ENCODE results near the gene CNKSR1.

The CNKSR1 gene

DNA sequence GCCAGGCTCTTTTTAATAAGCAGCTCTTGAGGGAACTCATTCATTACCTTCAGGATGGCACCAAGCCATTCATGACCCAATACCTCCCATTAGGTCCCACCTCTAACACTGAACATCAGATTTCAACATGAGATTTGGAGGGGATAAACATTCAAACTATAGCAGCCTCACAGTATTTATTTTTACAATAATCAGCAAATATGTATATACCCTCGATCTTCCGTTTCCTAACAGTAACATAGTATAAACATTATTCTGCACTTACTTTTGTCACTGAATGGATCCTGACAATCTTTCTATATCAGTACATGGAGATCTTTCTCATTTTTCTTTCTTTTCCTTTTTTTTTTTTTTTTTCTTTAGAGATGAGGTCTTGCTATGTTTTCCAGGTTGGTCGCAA is 18.5 kb downstream of the CNKSR1 start (continued):
- TF ChIP-seq, protein P1, sequence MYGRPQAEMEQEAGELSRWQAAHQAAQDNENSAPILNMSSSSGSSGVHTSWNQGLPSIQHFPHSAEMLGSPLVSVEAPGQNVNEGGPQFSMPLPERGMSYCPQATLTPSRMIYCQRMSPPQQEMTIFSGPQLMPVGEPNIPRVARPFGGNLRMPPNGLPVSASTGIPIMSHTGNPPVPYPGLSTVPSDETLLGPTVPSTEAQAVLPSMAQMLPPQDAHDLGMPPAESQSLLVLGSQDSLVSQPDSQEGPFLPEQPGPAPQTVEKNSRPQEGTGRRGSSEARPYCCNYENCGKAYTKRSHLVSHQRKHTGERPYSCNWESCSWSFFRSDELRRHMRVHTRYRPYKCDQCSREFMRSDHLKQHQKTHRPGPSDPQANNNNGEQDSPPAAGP (tag by site-specific recombination; IDR thresholded peaks at IDR 0.05): no peak
- TF ChIP-seq ZXDB (tag by site-specific recombination; IDR thresholded peaks at IDR 0.05): no peak

DNA sequence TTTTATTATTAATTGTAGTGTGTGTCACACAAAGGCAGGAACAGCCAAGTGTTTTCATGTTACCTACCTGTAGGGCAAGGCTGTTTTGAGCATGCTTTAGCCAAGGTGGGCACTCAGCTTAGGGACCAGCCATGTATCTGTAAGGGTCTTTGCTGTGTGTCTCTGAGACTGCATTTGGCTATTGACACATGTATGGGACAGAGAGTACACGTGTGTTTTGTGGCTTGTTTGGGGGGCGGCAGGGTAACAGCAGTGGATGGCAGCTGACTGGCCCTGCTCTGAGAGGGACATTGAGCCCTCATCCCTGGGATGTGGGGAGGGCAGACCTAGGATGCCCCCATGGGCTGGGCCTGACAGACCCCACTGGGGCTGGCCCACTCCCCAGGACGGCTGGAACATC is 20.0 kb downstream of the CNKSR1 start:
- H3K4me3 ChIP-seq (ENCODE audit: low read depth, low read length): no peak overlapping the region
- no peak overlapping the region for H3K27ac ChIP-seq (ENCODE audit: extremely low read depth, low read depth, low read length)
- H3K9me3 ChIP-seq (ENCODE audit: control insufficient read depth, insufficient read depth, low read depth, low read length): no peaks in the 10 kb centered on the region
- TF ChIP-seq ZNF274 (IDR thresholded peaks at IDR 0.05; ENCODE audit: low read length) (no peak), ZNF274 (tag by site-specific recombination; IDR thresholded peaks at IDR 0.05; ENCODE audit: borderline replicate concordance) (no peak), ZNF302 (tag by site-specific recombination; IDR thresholded peaks at IDR 0.05; ENCODE audit: low read depth) (no peak), ZNF223 (tag by site-specific recombination; IDR thresholded peaks at IDR 0.05) (no peak), ZNF585B (tag by site-specific recombination; IDR thresholded peaks at IDR 0.05) (no peak), ZNF530 (tag by site-specific recombination; IDR thresholded peaks at IDR 0.05; ENCODE audit: low read depth) (no peak), ZNF610 (tag by site-specific recombination; IDR thresholded peaks at IDR 0.05; ENCODE audit: borderline replicate concordance) (no peak), BCL11B (tag by site-specific recombination; IDR thresholded peaks at IDR 0.05; ENCODE audit: low read depth) (no peak), ZNF473 (tag by site-specific recombination; IDR thresholded peaks at IDR 0.05) (no peak), OVOL3 (tag by site-specific recombination; IDR thresholded peaks at IDR 0.05) (no peak)
- TF ChIP-seq, protein P2, sequence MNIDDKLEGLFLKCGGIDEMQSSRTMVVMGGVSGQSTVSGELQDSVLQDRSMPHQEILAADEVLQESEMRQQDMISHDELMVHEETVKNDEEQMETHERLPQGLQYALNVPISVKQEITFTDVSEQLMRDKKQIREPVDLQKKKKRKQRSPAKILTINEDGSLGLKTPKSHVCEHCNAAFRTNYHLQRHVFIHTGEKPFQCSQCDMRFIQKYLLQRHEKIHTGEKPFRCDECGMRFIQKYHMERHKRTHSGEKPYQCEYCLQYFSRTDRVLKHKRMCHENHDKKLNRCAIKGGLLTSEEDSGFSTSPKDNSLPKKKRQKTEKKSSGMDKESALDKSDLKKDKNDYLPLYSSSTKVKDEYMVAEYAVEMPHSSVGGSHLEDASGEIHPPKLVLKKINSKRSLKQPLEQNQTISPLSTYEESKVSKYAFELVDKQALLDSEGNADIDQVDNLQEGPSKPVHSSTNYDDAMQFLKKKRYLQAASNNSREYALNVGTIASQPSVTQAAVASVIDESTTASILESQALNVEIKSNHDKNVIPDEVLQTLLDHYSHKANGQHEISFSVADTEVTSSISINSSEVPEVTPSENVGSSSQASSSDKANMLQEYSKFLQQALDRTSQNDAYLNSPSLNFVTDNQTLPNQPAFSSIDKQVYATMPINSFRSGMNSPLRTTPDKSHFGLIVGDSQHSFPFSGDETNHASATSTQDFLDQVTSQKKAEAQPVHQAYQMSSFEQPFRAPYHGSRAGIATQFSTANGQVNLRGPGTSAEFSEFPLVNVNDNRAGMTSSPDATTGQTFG (tag by site-specific recombination; IDR thresholded peaks at IDR 0.05; ENCODE audit: borderline replicate concordance): no peak
- TF ChIP-seq, protein P3, sequence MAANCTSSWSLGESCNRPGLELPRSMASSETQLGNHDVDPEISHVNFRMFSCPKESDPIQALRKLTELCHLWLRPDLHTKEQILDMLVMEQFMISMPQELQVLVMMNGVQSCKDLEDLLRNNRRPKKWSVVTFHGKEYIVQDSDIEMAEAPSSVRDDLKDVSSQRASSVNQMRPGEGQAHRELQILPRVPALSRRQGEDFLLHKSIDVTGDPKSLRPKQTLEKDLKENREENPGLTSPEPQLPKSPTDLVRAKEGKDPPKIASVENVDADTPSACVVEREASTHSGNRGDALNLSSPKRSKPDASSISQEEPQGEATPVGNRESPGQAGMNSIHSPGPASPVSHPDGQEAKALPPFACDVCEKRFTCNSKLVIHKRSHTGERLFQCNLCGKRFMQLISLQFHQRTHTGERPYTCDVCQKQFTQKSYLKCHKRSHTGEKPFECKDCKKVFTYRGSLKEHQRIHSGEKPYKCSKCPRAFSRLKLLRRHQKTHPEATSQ (tag by site-specific recombination; IDR thresholded peaks at IDR 0.05): no peak
- TF ChIP-seq, protein P4, sequence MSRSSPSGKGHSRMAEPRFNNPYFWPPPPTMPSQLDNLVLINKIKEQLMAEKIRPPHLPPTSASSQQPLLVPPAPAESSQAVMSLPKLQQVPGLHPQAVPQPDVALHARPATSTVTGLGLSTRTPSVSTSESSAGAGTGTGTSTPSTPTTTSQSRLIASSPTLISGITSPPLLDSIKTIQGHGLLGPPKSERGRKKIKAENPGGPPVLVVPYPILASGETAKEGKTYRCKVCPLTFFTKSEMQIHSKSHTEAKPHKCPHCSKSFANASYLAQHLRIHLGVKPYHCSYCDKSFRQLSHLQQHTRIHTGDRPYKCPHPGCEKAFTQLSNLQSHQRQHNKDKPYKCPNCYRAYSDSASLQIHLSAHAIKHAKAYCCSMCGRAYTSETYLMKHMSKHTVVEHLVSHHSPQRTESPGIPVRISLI (tag by site-specific recombination; IDR thresholded peaks at IDR 0.05): no peak
- H3K4me1 ChIP-seq (ENCODE audit: control insufficient read depth, insufficient read depth, low read length): no peaks in the 10 kb centered on the region
- no peaks in the 10 kb centered on the region for H3K36me3 ChIP-seq (ENCODE audit: control insufficient read depth in 2 of 2, insufficient read depth in 1 of 2, low read length in 2 of 2)
- ChIA-PET POLR2A (no interaction called here), CTCF (interaction anchor here (0.9 to 1.3 kb wide), 3 partner anchors 32 to 82 kb away, joined by 3 to 6 read pairs (median 3); partner anchors contain the start of gene CEP85)

DNA sequence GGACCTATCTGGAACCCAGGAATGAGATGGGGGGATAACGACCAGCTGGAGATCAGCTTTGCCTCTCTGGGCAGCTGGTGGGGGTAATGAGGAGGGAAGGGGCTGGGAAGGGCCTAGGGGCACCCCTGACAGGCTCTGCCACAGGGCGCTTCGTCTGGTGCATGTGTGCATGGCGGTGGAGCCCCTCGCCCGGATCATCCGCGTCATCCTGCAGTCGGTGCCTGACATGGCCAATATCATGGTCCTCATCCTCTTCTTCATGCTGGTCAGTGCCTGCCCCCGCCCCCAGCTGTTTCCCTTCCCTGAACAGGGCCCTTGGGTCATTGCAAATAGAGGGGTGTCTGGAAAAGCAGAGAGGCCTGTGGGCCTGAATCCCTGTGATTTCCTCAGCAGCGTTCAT is 20.5 kb downstream of the CNKSR1 start:
- CTCF ChIA-PET: interaction anchor here (0.9 to 1.3 kb wide), 2 partner anchors 32 to 36 kb away, joined by 3 to 6 read pairs; partner anchors contain the start of gene CEP85
- POLR2A ChIA-PET: no interaction called here
- TF ChIP-seq ZNF701 (tag by site-specific recombination; IDR thresholded peaks at IDR 0.05) (no peak), ZNF670 (tag by site-specific recombination; IDR thresholded peaks at IDR 0.05; ENCODE audit: low read depth) (no peak), ZNF10 (tag by site-specific recombination; IDR thresholded peaks at IDR 0.05) (no peak)
- Histone ChIP-seq H3K27ac (ENCODE audit: extremely low read depth, low read depth, low read length) (no peak overlapping the region), H3K9me3 (ENCODE audit: control insufficient read depth, insufficient read depth, low read depth, low read length) (no peaks in the 10 kb centered on the region), H3K36me3 (ENCODE audit: control insufficient read depth in 2 of 2, insufficient read depth in 1 of 2, low read length in 2 of 2) (no peaks in the 10 kb centered on the region), H3K4me3 (ENCODE audit: low read depth, low read length) (no peak overlapping the region), H3K4me1 (ENCODE audit: control insufficient read depth, insufficient read depth, low read length) (no peaks in the 10 kb centered on the region)

All from HEK293 (cell line).